Tibial artery (tissue), 4 donors: ENCODE measurements around the gene EDA.

Source experiments
- DNase-seq, 2 donors: peaks; one replicate each; pipeline ENCODE4 v3.0.0-alpha.2; 2019
- H3K27ac ChIP-seq, 2 donors: fragments of 200-600 bp; sonication (generic) in 1 of 2; 1 replicate in 1 of 2; 2 replicates in 1 of 2; pipeline ENCODE4 v1.5.1; 2018 to 2019; ENCODE audit warnings: mild to moderate bottlenecking in 1 of 2
- H3K27me3 ChIP-seq, 2 donors: fragments of 200-600 bp; sonication (generic) in 1 of 2; one replicate each; pipeline versions ENCODE4 v1.5.1 to v1.6.0; 2016 to 2019
- H3K36me3 ChIP-seq, 3 donors: fragments of 200-600 bp; sonication (generic) in 2 of 3; one replicate each; pipeline ENCODE4 v1.5.1; 2016 to 2019; ENCODE audit warnings: mild to moderate bottlenecking in 2 of 3
- H3K4me1 ChIP-seq, 4 donors: fragments of 200-600 bp; sonication (generic) in 2 of 4; 1 replicate in 3 of 4; 2 replicates in 1 of 4; pipeline ENCODE4 v1.5.1; 2016 to 2019
- H3K4me3 ChIP-seq, 2 donors: fragments of 200-600 bp; sonication (generic) in 1 of 2; 1 replicate in 1 of 2; 2 replicates in 1 of 2; pipeline ENCODE4 v1.5.1; 2018 to 2019; ENCODE audit warnings: mild to moderate bottlenecking in 2 of 2
- H3K9me3 ChIP-seq, 3 donors: fragments of 200-600 bp; sonication (generic) in 1 of 3; one replicate each; pipeline ENCODE4 v1.5.1; 2016 to 2019
- intact Hi-C: fragments of 100-400 bp; cut with DNase I; formaldehyde crosslinking; loops from one replicate; pipeline ENCODE4 v1.15.0; 2023; ENCODE audit warnings: low total_unique reads
- TF ChIP-seq, protein P1 (sequence below), 2 experiments: fragments of 200-600 bp in 1 of 2; fragments of 450-650 bp in 1 of 2; IDR thresholded peaks; one replicate each; pipeline ENCODE4 v1.5.1; 2017 to 2019; ENCODE audit warnings: antibody characterized with exemption in 2 of 2, mild to moderate bottlenecking in 1 of 2, moderate library complexity in 1 of 2

EDA gene

GRCh38 chrX:69740317-69740716 lies 124.4 kb downstream of the EDA start:
- no peaks in the 10 kb centered on the region for H3K27me3 ChIP-seq
- intact Hi-C loops: no loop called here
- H3K27ac ChIP-seq: no peak overlapping the region

GRCh38 chrX:69741721-69742120 lies 125.8 kb downstream of the EDA start:
- intact Hi-C loops: no loop called here
- Histone ChIP-seq H3K4me1 (no peaks in the 10 kb centered on the region), H3K9me3 (peaks cover 0 to 15% (median 8%) of the 10 kb centered on the region in 3 donors), H3K27me3 (no peaks in the 10 kb centered on the region), H3K4me3 (no peak overlapping the region), H3K27ac (no peak overlapping the region), H3K36me3 (no peaks in the 10 kb centered on the region)
- DNase-seq: no peak
- TF ChIP-seq, protein P1, sequence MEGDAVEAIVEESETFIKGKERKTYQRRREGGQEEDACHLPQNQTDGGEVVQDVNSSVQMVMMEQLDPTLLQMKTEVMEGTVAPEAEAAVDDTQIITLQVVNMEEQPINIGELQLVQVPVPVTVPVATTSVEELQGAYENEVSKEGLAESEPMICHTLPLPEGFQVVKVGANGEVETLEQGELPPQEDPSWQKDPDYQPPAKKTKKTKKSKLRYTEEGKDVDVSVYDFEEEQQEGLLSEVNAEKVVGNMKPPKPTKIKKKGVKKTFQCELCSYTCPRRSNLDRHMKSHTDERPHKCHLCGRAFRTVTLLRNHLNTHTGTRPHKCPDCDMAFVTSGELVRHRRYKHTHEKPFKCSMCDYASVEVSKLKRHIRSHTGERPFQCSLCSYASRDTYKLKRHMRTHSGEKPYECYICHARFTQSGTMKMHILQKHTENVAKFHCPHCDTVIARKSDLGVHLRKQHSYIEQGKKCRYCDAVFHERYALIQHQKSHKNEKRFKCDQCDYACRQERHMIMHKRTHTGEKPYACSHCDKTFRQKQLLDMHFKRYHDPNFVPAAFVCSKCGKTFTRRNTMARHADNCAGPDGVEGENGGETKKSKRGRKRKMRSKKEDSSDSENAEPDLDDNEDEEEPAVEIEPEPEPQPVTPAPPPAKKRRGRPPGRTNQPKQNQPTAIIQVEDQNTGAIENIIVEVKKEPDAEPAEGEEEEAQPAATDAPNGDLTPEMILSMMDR (IDR thresholded peaks at IDR 0.05): no peak

More at GRCh38 chrX:69740317-69740716, 124.4 kb downstream of the EDA start:
- H3K9me3 ChIP-seq: peaks cover 0 to 15% (median 8%) of the 10 kb centered on the region in 3 donors
- TF ChIP-seq, protein P1 (IDR thresholded peaks at IDR 0.05): no peak
- H3K4me1 ChIP-seq: no peaks in the 10 kb centered on the region
- H3K36me3 ChIP-seq: no peaks in the 10 kb centered on the region
- no peak overlapping the region for H3K4me3 ChIP-seq
- no peak for DNase-seq

GRCh38 chrX:69746051-69746450 lies 130.1 kb downstream of the EDA start:
- no peak for DNase-seq
- no peak overlapping the region for H3K27ac ChIP-seq
- TF ChIP-seq, protein P1 (IDR thresholded peaks at IDR 0.05): no peak
- H3K4me3 ChIP-seq: no peak overlapping the region
- no peaks in the 10 kb centered on the region for H3K4me1 ChIP-seq
- H3K9me3 ChIP-seq: peaks cover 0 to 5% (median 4%) of the 10 kb centered on the region in 3 donors
- intact Hi-C loops: no loop called here
- H3K27me3 ChIP-seq: no peaks in the 10 kb centered on the region
- H3K36me3 ChIP-seq: no peaks in the 10 kb centered on the region

GRCh38 chrX:69748055-69748454 lies 132.1 kb downstream of the EDA start:
- Histone ChIP-seq H3K4me3 (no peak overlapping the region), H3K27ac (no peak overlapping the region), H3K9me3 (peaks cover 0 to under 1% (median 0%) of the 10 kb centered on the region in 3 donors), H3K36me3 (no peaks in the 10 kb centered on the region), H3K27me3 (no peaks in the 10 kb centered on the region), H3K4me1 (no peaks in the 10 kb centered on the region)
- TF ChIP-seq, protein P1 (IDR thresholded peaks at IDR 0.05): no peak
- intact Hi-C loops: no loop called here
- no peak for DNase-seq

DNA sequence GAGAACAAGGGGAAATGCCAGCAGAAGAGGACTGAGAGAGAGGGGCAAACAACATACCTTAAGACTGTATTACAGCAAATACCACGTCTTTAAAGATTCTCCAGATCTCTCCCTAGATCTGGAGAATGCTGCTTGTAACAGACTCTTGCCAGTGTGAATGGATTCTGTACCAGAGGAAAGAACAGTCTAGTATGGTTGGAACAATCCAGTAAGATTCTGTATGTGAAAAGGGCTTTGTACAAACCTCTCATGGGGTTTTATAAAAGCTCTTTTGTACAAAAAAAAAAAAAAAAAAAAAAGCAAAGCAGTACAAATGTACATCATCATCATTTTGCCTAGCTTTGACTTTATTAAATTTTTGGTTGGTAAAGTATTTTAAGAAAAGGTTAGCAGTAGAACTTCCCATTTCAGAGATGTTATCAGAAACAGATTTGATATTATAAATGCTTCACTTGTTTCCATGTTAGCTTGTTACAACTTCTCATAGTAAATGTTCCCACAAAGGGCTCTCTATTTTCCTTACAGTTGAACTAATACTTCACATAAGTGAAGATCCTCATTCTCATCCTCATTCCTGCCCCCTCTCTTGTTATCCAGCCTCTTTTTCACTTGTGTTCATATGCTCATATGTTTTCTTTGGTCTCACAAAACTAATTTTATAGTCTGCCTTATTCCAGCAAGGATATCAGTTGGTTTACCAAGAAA lies 144.2 kb downstream of the EDA start:
- H3K36me3 ChIP-seq: no peaks in the 10 kb centered on the region
- DNase-seq: no peak
- TF ChIP-seq, protein P1 (IDR thresholded peaks at IDR 0.05): no peak
- intact Hi-C loops: no loop called here
- H3K4me1 ChIP-seq: no peaks in the 10 kb centered on the region
- no peaks in the 10 kb centered on the region for H3K27me3 ChIP-seq
- H3K27ac ChIP-seq: no peak overlapping the region
- H3K4me3 ChIP-seq: no peak overlapping the region
- H3K9me3 ChIP-seq: peaks cover 0 to 15% (median 15%) of the 10 kb centered on the region in 3 donors
